GM19035 (cell line): ENCODE measurements around the gene AFF3.
"Not testable (repeated sequence)": the region's sequence is repeated elsewhere in the genome, so short reads cannot be mapped to it uniquely, and the experiment has no call there.

Experiments
- ATAC-seq: cut with Tn5 transposase; IDR thresholded peaks from one replicate; pipeline ENCODE4 v1.9.1; 2021; ENCODE audit not compliant: unreplicated experiment

AFF3 gene

GRCh38 chr2:99520813-99521212 lies 621.6 kb downstream of the AFF3 start:
- no peak for ATAC-seq

GRCh38 chr2:99520195-99520594 lies 622.2 kb downstream of the AFF3 start:
- no peak for ATAC-seq

GRCh38 chr2:99514357-99514756 lies 628.0 kb downstream of the AFF3 start:
- no peak for ATAC-seq

GRCh38 chr2:99512181-99512591 lies 630.2 kb downstream of the AFF3 start:
- ATAC-seq = no peak

GRCh38 chr2:99509387-99509786 lies 633.0 kb downstream of the AFF3 start:
- ATAC-seq = no peak

- no peak for ATAC-seq
These were observed 634.2 kb downstream of the AFF3 start for GRCh38 chr2:99507937-99508818.

- no peak for ATAC-seq
These were observed 637.4 kb downstream of the AFF3 start for GRCh38 chr2:99504844-99505584.

GRCh38 chr2:99503662-99504416 lies 638.6 kb downstream of the AFF3 start:
- ATAC-seq = not testable (repeated sequence)

- ATAC-seq = no peak
These were observed 646.4 kb downstream of the AFF3 start for GRCh38 chr2:99496021-99496420.
